Endodermal cell (in vitro differentiated cells): ENCODE results near the gene CHST7. TPM values are rescaled to one million over a fixed set of nuclear protein-coding genes. Genes with fewer than 3 reads are reported as not detected.

ENCODE experiments used
- DNase-seq: peaks from one replicate; pipeline ENCODE4 v3.0.0-alpha.2; 2017
- H3K27ac ChIP-seq: 2 replicates; pipeline ENCODE4 v1.5.1; 2013; ENCODE audit warnings: mild to moderate bottlenecking, low read depth, low read length, moderate library complexity
- H3K27me3 ChIP-seq: 2 replicates; pipeline ENCODE4 v1.6.1; 2013; ENCODE audit warnings: mild to moderate bottlenecking, low read length, moderate library complexity; ENCODE audit not compliant: insufficient read depth, control insufficient read depth, poor library complexity, severe bottlenecking
- H3K36me3 ChIP-seq: 2 replicates; pipeline ENCODE4 v1.7.0; 2013; ENCODE audit warnings: mild to moderate bottlenecking, low read length, moderate library complexity; ENCODE audit not compliant: control insufficient read depth, insufficient read depth
- H3K4me1 ChIP-seq: one replicate; pipeline ENCODE4 v1.7.0; 2013; ENCODE audit warnings: low read length; ENCODE audit not compliant: control insufficient read depth, insufficient read depth
- H3K4me3 ChIP-seq: 2 replicates; pipeline ENCODE4 v1.5.1; 2013; ENCODE audit warnings: mild to moderate bottlenecking, low read length, moderate library complexity
- H3K9ac ChIP-seq: 2 replicates; pipeline ENCODE4 v1.6.1; 2013; ENCODE audit warnings: mild to moderate bottlenecking, low read length, moderate library complexity; ENCODE audit not compliant: poor library complexity, severe bottlenecking; ENCODE audit errors: extremely low read depth
- H3K9me3 ChIP-seq: 2 replicates; pipeline ENCODE4 v1.6.1; 2013; ENCODE audit warnings: mild to moderate bottlenecking, low read length, moderate library complexity; ENCODE audit not compliant: control insufficient read depth
- H3K27ac Mint-ChIP-seq: 2 replicates; pipeline ENCODE4 v1.8.0; 2020; ENCODE audit warnings: mixed read lengths
- H3K27me3 Mint-ChIP-seq: 2 replicates; pipeline ENCODE4 v1.8.0; 2021; ENCODE audit warnings: mild to moderate bottlenecking, mixed read lengths; ENCODE audit not compliant: insufficient read depth
- H3K36me3 Mint-ChIP-seq: 2 replicates; pipeline ENCODE4 v1.8.0; 2020; ENCODE audit warnings: low read depth, mixed read lengths
- H3K4me1 Mint-ChIP-seq: 2 replicates; pipeline ENCODE4 v1.8.0; 2020; ENCODE audit warnings: mixed read lengths
- H3K4me3 Mint-ChIP-seq: 2 replicates; pipeline ENCODE4 v1.8.0; 2020; ENCODE audit warnings: mild to moderate bottlenecking, moderate library complexity, mixed read lengths
- H3K9me3 Mint-ChIP-seq: 2 replicates; pipeline ENCODE4 v1.8.0; 2020; ENCODE audit warnings: mild to moderate bottlenecking, mixed read lengths
- CTCF ChIP-seq: fragments of 200-600 bp; sonication (generic); conservative IDR thresholded peaks from 2 replicates; pipeline ENCODE4 v1.5.0; 2021; ENCODE audit warnings: antibody characterized with exemption, mild to moderate bottlenecking
- WGBS, 2 experiments: methylation state at CpG; one replicate each; pipeline versions ENCODE4 v1.1.5 to v1.1.7; 2013; ENCODE audit warnings: missing lambda C conversion rate in 2 of 2, mixed read lengths in 1 of 2; ENCODE audit not compliant: insufficient coverage in 1 of 2, insufficient read length in 1 of 2; 5-methylcytosine and 5-hydroxymethylcytosine counted together
- total RNA-seq, 2 donors: library from RNA; stranded (reverse); fragmentation: NEBNext Ultra II Directional in 1 of 2; extraction: Animal tissue kit (Norgen Biotek cat#: 25700) in 1 of 2; gene quantifications; 2 replicates in 1 of 2; 3 replicates in 1 of 2; pipeline ENCODE4 v1.2.1, GENCODE V29; 2021

Gene CHST7
- total RNA-seq, 2 donors from 2014 or later = 1.6 to 4.2 TPM

GRCh38 chrX:46636223-46636622 lies 62.7 kb downstream of the CHST7 start:
- H3K36me3 ChIP-seq = peaks cover 6% of the 10 kb centered on the region
- H3K4me1 ChIP-seq = peaks cover 3% of the 10 kb centered on the region
- H3K9me3 ChIP-seq = no peaks in the 10 kb centered on the region
- no peaks in the 10 kb centered on the region for H3K27me3 ChIP-seq
- H3K27me3 Mint-ChIP-seq = no peaks in the 10 kb centered on the region
- DNase-seq = no peak
- 98% methylated on average over 6 of the region's 6 CpGs; no CpG with 5 or more reads in 1 of the 2 experiments for WGBS, 2 experiments
- H3K9me3 Mint-ChIP-seq = peaks cover 48% of the 10 kb centered on the region
- no peak for TF ChIP-seq CTCF
- no peak overlapping the region for H3K4me3 Mint-ChIP-seq
- H3K4me3 ChIP-seq = no peak overlapping the region
- H3K27ac ChIP-seq = no peak overlapping the region
- H3K27ac Mint-ChIP-seq = no peak overlapping the region
- peaks cover 28% of the 10 kb centered on the region for H3K36me3 Mint-ChIP-seq
- H3K9ac ChIP-seq = no peak overlapping the region
- no peaks in the 10 kb centered on the region for H3K4me1 Mint-ChIP-seq

GRCh38 chrX:46637938-46638337 lies 64.4 kb downstream of the CHST7 start:
- H3K9me3 ChIP-seq = no peaks in the 10 kb centered on the region
- peaks cover 3% of the 10 kb centered on the region for H3K4me1 ChIP-seq
- Mint-ChIP-seq H3K9me3 (peaks cover 45% of the 10 kb centered on the region), H3K36me3 (peaks cover 20% of the 10 kb centered on the region), H3K27ac (no peak overlapping the region), H3K4me1 (no peaks in the 10 kb centered on the region), H3K4me3 (no peak overlapping the region), H3K27me3 (no peaks in the 10 kb centered on the region)
- no peak for DNase-seq
- WGBS, 2 experiments = 40 to 58% methylated on average over 1 of the region's 2 CpGs
- H3K9ac ChIP-seq = no peak overlapping the region
- no peak overlapping the region for H3K27ac ChIP-seq
- H3K27me3 ChIP-seq = no peaks in the 10 kb centered on the region
- no peak for TF ChIP-seq CTCF
- H3K4me3 ChIP-seq = no peak overlapping the region
- H3K36me3 ChIP-seq = peaks cover 13% of the 10 kb centered on the region

GRCh38 chrX:46642145-46642544 lies 68.6 kb downstream of the CHST7 start:
- H3K4me3 ChIP-seq = no peak overlapping the region
- Mint-ChIP-seq H3K27me3 (no peaks in the 10 kb centered on the region), H3K4me1 (no peaks in the 10 kb centered on the region), H3K27ac (no peak overlapping the region), H3K9me3 (peaks cover 57% of the 10 kb centered on the region), H3K4me3 (no peak overlapping the region), H3K36me3 (peaks cover 27% of the 10 kb centered on the region)
- 91% methylated on average over 4 of the region's 4 CpGs; no CpG with 5 or more reads in 1 of the 2 experiments for WGBS, 2 experiments
- DNase-seq = no peak
- no peaks in the 10 kb centered on the region for H3K27me3 ChIP-seq
- peaks cover 18% of the 10 kb centered on the region for H3K36me3 ChIP-seq
- no peaks in the 10 kb centered on the region for H3K9me3 ChIP-seq
- H3K27ac ChIP-seq = no peak overlapping the region
- H3K9ac ChIP-seq = no peak overlapping the region
- peak; percentile 64 for TF ChIP-seq CTCF
- peaks cover 3% of the 10 kb centered on the region for H3K4me1 ChIP-seq
